HepG2 (cell line): Measurements from ENCODE around the gene GDNF. TPM values are rescaled to one million over a fixed set of nuclear protein-coding genes. Genes with fewer than 3 reads are reported as not detected.

Source experiments
- ATAC-seq: fragments of 200-7000 bp; cut with Tn5 transposase; 3 replicates; pipeline ENCODE4 v1.9.1; 2020; ENCODE audit warnings: mild to moderate bottlenecking, moderate library complexity
- BruUV-seq: library from RNA; stranded (reverse); fragments of 400-500 nt; replicated peaks from 2 replicates; lab custom pipeline; 2021; lab: Mats Ljungman, UMichigan
- CTCF ChIA-PET: fragments of 300-600 bp; formaldehyde crosslinking; extraction: SDS; loops from one replicate; lab custom pipeline; 2021; ENCODE audit warnings: low total read pairs, inconsistent platforms, low intra/inter-chr PET ratio; lab: Yijun Ruan, JAX
- POLR2A ChIA-PET: fragments of 350-600 bp; sonication (Branson Sonifier 250); formaldehyde crosslinking; loops from one replicate; lab custom pipeline; 2020; ENCODE audit warnings: antibody characterized with exemption, inconsistent platforms; lab: Yijun Ruan, JAX
- DNase-seq: peaks from one replicate; pipeline ENCODE4 v3.0.0-alpha.2; 2015; ENCODE audit warnings: low spot score
- FAIRE-seq: peaks from 3 replicates; lab custom pipeline; 2011; peaks lifted over from hg19 to GRCh38; lab: Jason Lieb, UNC
- H2AFZ ChIP-seq: one replicate; pipeline ENCODE4 v1.6.1; 2011; ENCODE audit warnings: low read length, inconsistent platforms
- H3K27ac ChIP-seq: fragments of 300-600 bp; 3 replicates; pipeline ENCODE4 v1.8.0; 2011; ENCODE audit warnings: mixed run types, mild to moderate bottlenecking, mixed read lengths, low read length, inconsistent platforms; ENCODE audit not compliant: insufficient read depth; ENCODE audit errors: extremely low read length
- H3K27me3 ChIP-seq, 2 experiments: fragments of 200-600 bp in 1 of 2; 2 replicates in 1 of 2; 3 replicates in 1 of 2; pipeline versions ENCODE4 v1.6.0 to v1.8.0; 2011; ENCODE audit warnings: low read length in 2 of 2, mild to moderate bottlenecking in 2 of 2, moderate library complexity in 2 of 2, inconsistent platforms in 1 of 2; ENCODE audit not compliant: insufficient read depth in 2 of 2, control insufficient read depth in 1 of 2
- H3K36me3 ChIP-seq, 2 experiments: fragments of 200-600 bp in 1 of 2; replicated peaks in 1 of 2; 2 replicates in 1 of 2; 3 replicates in 1 of 2; pipeline versions ENCODE4 v1.5.1 to v1.8.0; 2011; ENCODE audit warnings: low read length in 2 of 2, inconsistent platforms in 1 of 2; ENCODE audit not compliant: insufficient read depth in 2 of 2, control insufficient read depth in 1 of 2
- H3K4me1 ChIP-seq: 2 replicates; pipeline ENCODE4 v1.5.1; 2012; ENCODE audit warnings: low read length, inconsistent platforms; ENCODE audit not compliant: insufficient read depth
- H3K4me2 ChIP-seq: 2 replicates; pipeline ENCODE4 v1.6.0; 2011; ENCODE audit warnings: low read depth, low read length, inconsistent platforms
- H3K4me3 ChIP-seq, 3 experiments: fragments of 200-600 bp in 1 of 3; sonication (generic), shearing (Covaris generic) in 1 of 3; replicated peaks in 1 of 3; 2 replicates each; pipeline ENCODE4 v1.5.1; 2011 to 2016; ENCODE audit warnings: low read length in 3 of 3, inconsistent platforms in 2 of 3, low read depth in 2 of 3, mild to moderate bottlenecking in 2 of 3, control low read depth in 1 of 3, mixed read lengths in 1 of 3; ENCODE audit not compliant: insufficient read depth in 1 of 3
- H3K79me2 ChIP-seq: one replicate; pipeline ENCODE4 v1.6.1; 2011; ENCODE audit warnings: low read length, inconsistent platforms; ENCODE audit not compliant: insufficient read depth
- H3K9ac ChIP-seq: 2 replicates; pipeline ENCODE4 v1.6.0; 2011; ENCODE audit warnings: mild to moderate bottlenecking, low read depth, low read length, inconsistent platforms; ENCODE audit not compliant: insufficient read depth
- H3K9me3 ChIP-seq: 2 replicates; pipeline ENCODE4 v1.5.1; 2012; ENCODE audit warnings: mild to moderate bottlenecking, low read length
- H4K20me1 ChIP-seq: 2 replicates; pipeline ENCODE4 v1.6.0; 2011; ENCODE audit warnings: inconsistent platforms, mild to moderate bottlenecking, low read length, moderate library complexity; ENCODE audit not compliant: insufficient read depth
- FOXK1 ChIP-seq: sonication (generic); formaldehyde crosslinking; IDR thresholded peaks from 2 replicates; pipeline ENCODE4 v1.4.0; 2020; ENCODE audit warnings: low read depth, missing genetic modification reagents, borderline replicate concordance
- MEIS2 ChIP-seq: sonication (generic); formaldehyde crosslinking; IDR thresholded peaks from 2 replicates; pipeline ENCODE4 v1.9.0; 2021; ENCODE audit warnings: mild to moderate bottlenecking, missing genetic modification reagents
- RARA ChIP-seq: IDR thresholded peaks from 2 replicates; pipeline ENCODE4 v1.6.1; 2016; ENCODE audit warnings: missing genetic modification reagents, missing compliant biosample characterization
- SRSF9 ChIP-seq: fragments of 200-400 bp; formaldehyde crosslinking; IDR thresholded peaks from 2 replicates; pipeline ENCODE4 v1.6.1; 2018; ENCODE audit warnings: borderline replicate concordance, mild to moderate bottlenecking, low read depth, low read length; ENCODE audit not compliant: insufficient read depth, poor library complexity, severe bottlenecking
- TEAD3 ChIP-seq: optimal IDR thresholded peaks from 2 replicates; pipeline ENCODE3; 2016; ENCODE audit warnings: borderline replicate concordance
- ZNF557 ChIP-seq: sonication (generic); formaldehyde crosslinking; IDR thresholded peaks from 2 replicates; pipeline ENCODE4 v1.4.0; 2020; ENCODE audit warnings: missing genetic modification reagents
- WGBS: methylation state at CpG from one replicate; pipeline ENCODE4 v1.1.6; 2017; ENCODE audit warnings: low lambda C conversion rate; 5-methylcytosine and 5-hydroxymethylcytosine counted together
- in situ Hi-C: cut with HindIII; loops from 2 replicates; pipeline ENCODE4 v1.10.0; 2017; ENCODE audit warnings: low pct_unique_long_range_greater_than_20kb; ENCODE audit not compliant: extremely low pct_ligation_motif_present
- intact Hi-C: fragments of 100-400 bp; cut with micrococcal nuclease; formaldehyde crosslinking; loops from one replicate; pipeline ENCODE4 v1.10.0; 2022; ENCODE audit not compliant: unreplicated experiment
- polyA plus RNA-seq, 8 experiments: library from polyadenylated mRNA; depleted of rRNA in 3 of 8; stranded (reverse) in 7 of 8; unstranded in 1 of 8; fragments of >200 nt; fragmentation: Illumina TruSeq in 4 of 8; extraction: Trizol in 4 of 8; gene quantifications; 2 replicates each; pipeline versions ENCODE4 v1.2.1 to v1.2.3, GENCODE V29; 2011 to 2016; ENCODE audit warnings: low read depth in 4 of 8, missing spikeins in 1 of 8, mixed read lengths in 1 of 8; ENCODE audit not compliant: insufficient read depth in 1 of 8
- total RNA-seq, 5 experiments: library from RNA; depleted of rRNA; stranded (reverse); fragments of >200 nt; fragmentation: Illumina TruSeq; extraction: Trizol; gene quantifications; 2 replicates each; pipeline ENCODE4 v1.2.3, GENCODE V29; 2016; ENCODE audit warnings: low read depth in 1 of 5
- TF ChIP-seq, protein P1 (sequence below): sonication (generic); formaldehyde crosslinking; conservative IDR thresholded peaks from 2 replicates; pipeline ENCODE4 v1.4.0; 2020; ENCODE audit warnings: missing genetic modification reagents
- TF ChIP-seq, protein P2 (sequence below): sonication (generic); formaldehyde crosslinking; IDR thresholded peaks from 2 replicates; pipeline ENCODE4 v1.5.1; 2020; ENCODE audit warnings: mild to moderate bottlenecking, missing genetic modification reagents, moderate library complexity
- TF ChIP-seq, protein P3 (sequence below): sonication (generic); formaldehyde crosslinking; IDR thresholded peaks from 2 replicates; pipeline ENCODE4 v1.4.0; 2020; ENCODE audit warnings: mild to moderate bottlenecking, missing genetic modification reagents

GDNF gene
- total and polyA plus RNA-seq, 2 of the 13 experiments (the other 11 are each of a cell fraction or from before 2014, with no cell fraction given), result 0.24 to 0.46 TPM

DNA sequence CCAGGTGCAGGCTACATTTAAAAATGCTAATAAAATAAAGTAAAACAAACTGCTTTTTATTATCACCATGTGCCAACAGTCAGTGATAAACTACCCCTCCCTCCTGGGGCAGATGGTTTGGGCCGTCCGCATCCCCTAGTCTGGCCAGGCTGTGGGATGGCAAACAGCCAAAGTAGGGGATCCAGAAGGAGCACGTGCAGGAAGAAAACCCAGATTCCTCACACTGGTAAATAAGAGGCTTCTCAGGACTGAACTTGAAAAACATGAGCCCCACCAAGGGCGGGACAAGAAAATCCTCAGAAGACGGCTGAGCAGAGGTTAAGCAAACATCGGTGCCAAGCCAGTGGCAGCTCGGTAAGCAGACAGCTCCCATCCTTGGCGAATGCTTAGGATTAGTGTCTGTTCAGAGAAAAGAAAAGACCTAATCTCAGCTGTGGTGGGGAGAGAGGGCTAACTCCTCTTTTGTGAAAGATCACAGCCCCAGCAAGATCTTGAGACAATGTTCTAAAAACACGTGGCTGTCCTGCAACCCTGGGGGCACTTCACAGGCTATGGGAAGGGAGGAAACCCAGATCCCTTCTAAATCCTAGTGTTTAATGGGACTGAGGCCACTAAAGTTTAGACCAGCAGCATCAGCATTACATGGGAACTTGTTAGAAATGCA lies 46.5 kb upstream of the GDNF start (continued):
- TF ChIP-seq SRSF9, result no peak
- TF ChIP-seq ZNF557 (CRISPR knock-in tag), result no peak
- TF ChIP-seq, protein P1, sequence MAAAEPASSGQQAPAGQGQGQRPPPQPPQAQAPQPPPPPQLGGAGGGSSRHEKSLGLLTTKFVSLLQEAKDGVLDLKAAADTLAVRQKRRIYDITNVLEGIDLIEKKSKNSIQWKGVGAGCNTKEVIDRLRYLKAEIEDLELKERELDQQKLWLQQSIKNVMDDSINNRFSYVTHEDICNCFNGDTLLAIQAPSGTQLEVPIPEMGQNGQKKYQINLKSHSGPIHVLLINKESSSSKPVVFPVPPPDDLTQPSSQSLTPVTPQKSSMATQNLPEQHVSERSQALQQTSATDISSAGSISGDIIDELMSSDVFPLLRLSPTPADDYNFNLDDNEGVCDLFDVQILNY (CRISPR knock-in tag), result no peak
- TF ChIP-seq, protein P2, sequence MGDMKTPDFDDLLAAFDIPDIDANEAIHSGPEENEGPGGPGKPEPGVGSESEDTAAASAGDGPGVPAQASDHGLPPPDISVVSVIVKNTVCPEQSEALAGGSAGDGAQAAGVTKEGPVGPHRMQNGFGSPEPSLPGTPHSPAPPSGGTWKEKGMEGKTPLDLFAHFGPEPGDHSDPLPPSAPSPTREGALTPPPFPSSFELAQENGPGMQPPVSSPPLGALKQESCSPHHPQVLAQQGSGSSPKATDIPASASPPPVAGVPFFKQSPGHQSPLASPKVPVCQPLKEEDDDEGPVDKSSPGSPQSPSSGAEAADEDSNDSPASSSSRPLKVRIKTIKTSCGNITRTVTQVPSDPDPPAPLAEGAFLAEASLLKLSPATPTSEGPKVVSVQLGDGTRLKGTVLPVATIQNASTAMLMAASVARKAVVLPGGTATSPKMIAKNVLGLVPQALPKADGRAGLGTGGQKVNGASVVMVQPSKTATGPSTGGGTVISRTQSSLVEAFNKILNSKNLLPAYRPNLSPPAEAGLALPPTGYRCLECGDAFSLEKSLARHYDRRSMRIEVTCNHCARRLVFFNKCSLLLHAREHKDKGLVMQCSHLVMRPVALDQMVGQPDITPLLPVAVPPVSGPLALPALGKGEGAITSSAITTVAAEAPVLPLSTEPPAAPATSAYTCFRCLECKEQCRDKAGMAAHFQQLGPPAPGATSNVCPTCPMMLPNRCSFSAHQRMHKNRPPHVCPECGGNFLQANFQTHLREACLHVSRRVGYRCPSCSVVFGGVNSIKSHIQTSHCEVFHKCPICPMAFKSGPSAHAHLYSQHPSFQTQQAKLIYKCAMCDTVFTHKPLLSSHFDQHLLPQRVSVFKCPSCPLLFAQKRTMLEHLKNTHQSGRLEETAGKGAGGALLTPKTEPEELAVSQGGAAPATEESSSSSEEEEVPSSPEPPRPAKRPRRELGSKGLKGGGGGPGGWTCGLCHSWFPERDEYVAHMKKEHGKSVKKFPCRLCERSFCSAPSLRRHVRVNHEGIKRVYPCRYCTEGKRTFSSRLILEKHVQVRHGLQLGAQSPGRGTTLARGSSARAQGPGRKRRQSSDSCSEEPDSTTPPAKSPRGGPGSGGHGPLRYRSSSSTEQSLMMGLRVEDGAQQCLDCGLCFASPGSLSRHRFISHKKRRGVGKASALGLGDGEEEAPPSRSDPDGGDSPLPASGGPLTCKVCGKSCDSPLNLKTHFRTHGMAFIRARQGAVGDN (CRISPR knock-in tag), result no peak
- no peak for TF ChIP-seq MEIS2 (CRISPR knock-in tag)
- no peak for TF ChIP-seq FOXK1 (CRISPR knock-in tag)

DNA sequence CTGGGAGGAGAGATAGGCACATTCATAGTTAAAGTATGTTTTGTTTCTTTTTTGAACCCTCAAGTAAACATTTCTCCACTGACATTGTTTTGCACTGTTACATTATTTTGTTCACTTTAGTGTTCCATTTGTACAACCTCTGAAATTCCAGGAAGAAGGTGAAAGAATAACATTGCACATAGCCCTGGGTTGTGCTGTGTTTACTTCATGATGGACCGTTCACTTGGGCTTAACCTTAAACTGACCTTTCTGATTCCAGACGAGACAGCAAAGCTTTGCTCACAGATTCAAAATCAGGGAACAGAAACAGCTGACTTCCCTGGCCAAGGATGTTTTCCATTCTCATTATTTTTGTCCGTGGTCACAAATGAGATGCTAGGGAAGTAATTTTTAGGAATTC lies 42.8 kb upstream of the GDNF start:
- H3K27ac ChIP-seq, result no peak overlapping the region
- TF ChIP-seq TEAD3 (CRISPR knock-in tag), result no peak
- TF ChIP-seq, protein P3, sequence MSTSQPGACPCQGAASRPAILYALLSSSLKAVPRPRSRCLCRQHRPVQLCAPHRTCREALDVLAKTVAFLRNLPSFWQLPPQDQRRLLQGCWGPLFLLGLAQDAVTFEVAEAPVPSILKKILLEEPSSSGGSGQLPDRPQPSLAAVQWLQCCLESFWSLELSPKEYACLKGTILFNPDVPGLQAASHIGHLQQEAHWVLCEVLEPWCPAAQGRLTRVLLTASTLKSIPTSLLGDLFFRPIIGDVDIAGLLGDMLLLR (CRISPR knock-in tag), result no peak
- TF ChIP-seq, protein P2 (CRISPR knock-in tag), result no peak
- TF ChIP-seq RARA (CRISPR knock-in tag), result peak; percentile 57
- DNase-seq (no peak), FAIRE-seq (no peak), ATAC-seq (no peak)
- no peaks in the 10 kb centered on the region for H3K36me3 ChIP-seq
- no peak overlapping the region for H3K4me3 ChIP-seq
- H3K79me2 ChIP-seq, result no peaks in the 10 kb centered on the region
- H3K4me2 ChIP-seq, result no peak overlapping the region
- H4K20me1 ChIP-seq, result no peaks in the 10 kb centered on the region
- H3K27me3 ChIP-seq, result peaks cover 0 to 8% of the 10 kb centered on the region in 2 experiments; a peak in 1 of 5 replicates
- no peaks in the 10 kb centered on the region for H3K4me1 ChIP-seq
- CTCF ChIA-PET, result no interaction called here
- no TSS peak for BruUV-seq
- H2AFZ ChIP-seq, result no peak overlapping the region
- intact Hi-C loops (no loop called here), in situ Hi-C loops (no loop called here)
- no peaks in the 10 kb centered on the region for H3K9me3 ChIP-seq
- WGBS, result 3% methylated on average over 3 of the region's 3 CpGs
- no peak overlapping the region for H3K9ac ChIP-seq
- POLR2A ChIA-PET, result no interaction called here
